ENCODE measurements around the gene GPRIN1.
"Not testable (repeated sequence)": the region's sequence is repeated elsewhere in the genome, so short reads cannot be mapped to it uniquely, and the experiment has no call there.

GPRIN1 gene

DNA sequence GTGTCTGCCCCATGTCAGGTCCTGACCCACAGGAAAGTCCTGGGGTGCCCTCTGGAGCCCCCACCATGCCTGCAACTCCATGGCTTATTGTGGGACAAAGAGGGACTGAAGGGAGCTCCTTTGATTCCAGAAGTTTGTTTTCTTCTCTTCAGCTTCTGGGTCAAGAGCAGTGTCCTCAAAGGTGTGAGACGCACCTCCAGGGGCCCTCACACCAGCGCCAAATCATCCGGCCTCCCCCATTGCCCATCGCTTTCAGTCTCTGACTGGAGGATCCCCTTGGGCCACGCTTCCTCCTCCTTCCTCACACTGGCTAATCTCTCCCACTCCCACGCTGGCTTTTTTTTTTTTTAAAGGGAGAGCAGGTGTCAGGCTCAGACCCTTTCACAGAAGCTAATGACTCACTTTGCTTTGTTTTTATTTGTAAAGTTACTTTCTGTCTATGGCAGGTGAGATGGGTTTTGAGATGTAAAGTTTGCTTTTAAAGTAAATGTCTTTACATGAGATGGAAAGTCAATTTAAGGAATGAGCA is 44.1 kb downstream of the GPRIN1 start:
- DNase-seq: no peak

DNA sequence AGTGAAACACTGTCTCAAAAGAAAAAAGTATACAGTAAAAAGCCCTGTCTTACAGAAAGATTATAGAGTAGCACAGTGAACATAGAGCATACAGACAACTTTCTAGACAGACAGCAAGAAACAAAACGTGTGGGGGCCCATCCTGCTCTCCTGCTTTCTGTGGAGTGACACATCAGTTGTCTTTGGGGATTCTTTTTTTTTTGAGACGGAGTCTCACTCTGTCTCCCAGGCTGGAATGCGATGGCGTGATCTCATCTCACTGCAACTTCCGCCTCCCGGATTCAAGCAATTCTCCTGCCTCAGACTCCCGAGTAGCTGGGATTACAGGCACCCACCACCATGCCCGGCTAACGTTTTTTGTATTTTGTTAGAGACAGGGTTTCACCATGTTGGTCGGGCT is 46.0 kb downstream of the GPRIN1 start:
- no peak for DNase-seq

DNA sequence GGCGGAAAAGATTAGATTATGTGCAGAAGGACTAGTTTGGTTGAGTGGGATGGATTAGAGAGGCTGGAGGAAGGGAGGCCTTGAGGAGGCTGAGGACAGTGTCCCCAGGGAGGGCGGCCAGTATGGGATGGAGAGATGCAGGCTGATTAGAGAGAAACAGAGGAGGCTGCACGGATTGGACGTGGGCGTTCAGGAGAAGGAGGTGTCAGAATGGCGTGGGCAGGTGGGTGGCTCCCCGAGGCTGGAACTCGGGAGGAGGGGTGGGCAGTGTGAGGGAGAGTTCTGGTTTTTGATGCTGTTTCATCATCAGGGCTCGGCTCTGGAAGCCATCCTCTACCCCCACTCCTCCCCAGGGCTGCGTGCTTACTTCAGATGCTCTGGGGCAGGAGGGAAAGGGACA is 47.8 kb downstream of the GPRIN1 start:
- DNase-seq: no peak

DNA sequence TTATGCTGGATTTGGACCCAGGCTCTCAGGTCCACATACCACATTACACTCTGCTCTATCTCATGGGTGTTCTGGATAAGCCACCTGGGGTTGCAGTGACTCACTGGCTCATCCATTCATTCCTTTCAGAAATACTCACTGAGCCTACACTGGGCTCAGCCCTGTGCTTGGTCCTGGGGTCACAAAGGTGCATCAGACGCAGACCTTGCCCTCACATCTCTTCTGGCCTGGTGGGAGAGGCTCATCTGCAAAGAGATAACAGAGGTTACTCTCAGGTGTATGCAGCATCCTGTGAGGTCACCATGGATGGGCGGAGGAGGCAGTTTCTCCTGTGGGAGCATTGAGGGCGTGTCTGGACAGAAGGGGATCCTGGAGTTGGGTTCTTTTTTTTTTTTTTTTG is 48.7 kb downstream of the GPRIN1 start:
- DNase-seq: no peak

DNA sequence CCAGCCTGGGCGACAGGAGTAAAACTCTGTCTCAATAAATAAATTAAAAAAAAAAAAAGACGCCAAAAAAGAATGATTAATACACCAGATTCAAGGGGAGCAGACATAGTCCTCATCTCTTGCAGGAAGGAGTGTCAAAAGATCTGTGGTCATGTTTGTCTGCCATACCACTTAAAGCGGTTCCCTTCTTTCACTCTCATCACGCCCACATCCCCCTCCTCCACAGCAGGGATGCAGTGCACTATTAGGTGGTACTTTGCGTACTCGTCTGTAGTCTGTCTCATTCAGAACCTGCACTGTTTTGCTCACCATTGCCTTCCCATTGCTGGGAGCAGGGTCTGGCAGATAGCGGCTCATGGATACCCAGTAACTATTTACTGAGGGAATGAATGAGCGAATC is 49.6 kb downstream of the GPRIN1 start:
- DNase-seq: no peak

DNA sequence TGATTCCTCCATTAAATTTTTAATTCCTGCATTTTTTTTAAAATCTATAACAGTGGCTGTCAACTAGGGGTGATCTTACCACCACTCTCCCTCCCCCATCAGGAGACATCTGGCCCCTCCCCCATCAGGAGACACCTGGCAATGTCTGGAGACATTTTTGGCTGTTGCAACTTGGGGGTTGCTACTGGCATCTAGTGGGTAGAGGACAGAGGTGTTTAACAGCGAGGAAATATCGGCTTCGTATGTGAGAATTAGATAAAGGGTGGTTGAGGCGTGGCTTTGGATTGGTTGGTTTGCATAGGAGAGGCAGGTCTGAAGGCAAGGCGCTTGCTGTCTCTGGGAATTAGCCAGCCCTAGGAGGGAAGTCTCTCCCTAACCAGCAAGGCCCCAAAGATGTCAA is 50.3 kb downstream of the GPRIN1 start:
- no peak for DNase-seq

DNA sequence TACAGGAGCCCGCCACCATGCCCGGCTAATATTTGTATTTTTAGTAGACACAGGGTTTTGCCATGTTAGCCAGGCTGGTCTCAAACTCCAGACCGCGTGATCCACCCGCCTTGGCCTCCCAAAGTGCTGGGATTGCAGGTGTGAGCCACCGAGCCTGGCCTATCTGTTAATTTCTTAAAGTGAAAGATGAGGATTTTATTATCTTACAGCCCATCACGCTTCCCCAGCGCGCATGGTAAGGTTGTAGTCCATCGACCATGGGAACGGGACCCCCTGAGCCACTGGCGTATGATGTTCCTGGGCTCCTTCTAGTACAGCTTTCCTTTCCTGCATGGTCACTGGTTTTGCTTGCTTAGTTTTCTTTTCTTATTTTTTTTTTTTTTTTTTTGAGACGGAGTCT is 52.1 kb downstream of the GPRIN1 start:
- no peak for DNase-seq

DNA sequence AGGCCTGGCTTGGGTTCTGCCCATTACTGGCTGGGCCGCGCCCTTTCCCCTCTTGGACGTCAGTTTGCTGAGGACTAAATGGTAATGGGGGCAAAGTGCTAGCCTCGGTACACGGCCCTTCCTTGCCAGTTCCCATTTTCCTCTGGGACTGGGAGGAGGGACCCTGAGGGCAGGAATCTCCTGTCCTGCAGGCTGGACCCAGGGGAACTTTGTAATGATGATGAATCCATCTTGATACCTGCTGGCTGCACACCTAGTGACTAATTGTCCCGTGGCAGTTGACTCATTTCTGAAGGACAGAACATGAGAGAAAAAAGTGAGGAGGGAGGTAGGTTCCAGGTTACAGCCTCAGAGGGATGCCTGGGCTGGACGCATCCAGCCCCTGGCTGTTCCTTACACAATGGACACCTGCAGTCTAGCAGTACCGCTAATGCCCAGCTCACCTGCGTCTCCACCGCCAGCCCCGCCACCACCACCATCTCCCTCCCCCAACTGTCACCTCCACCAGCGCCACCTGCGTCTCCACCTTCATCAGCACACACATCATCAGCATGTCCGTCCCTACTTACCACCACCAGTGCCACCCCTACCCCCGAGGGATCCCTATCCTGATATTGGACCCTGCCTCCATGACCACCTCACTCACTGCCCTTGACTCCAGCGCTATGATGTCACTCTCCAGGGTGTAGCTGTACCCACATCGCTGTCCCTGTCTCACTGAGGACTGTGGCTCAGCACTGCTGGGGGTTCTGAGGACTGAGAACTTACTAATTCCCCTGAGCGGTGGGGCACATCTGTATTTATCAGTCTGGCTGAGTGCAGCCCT is 56.5 kb downstream of the GPRIN1 start:
- no peak for DNase-seq

DNA sequence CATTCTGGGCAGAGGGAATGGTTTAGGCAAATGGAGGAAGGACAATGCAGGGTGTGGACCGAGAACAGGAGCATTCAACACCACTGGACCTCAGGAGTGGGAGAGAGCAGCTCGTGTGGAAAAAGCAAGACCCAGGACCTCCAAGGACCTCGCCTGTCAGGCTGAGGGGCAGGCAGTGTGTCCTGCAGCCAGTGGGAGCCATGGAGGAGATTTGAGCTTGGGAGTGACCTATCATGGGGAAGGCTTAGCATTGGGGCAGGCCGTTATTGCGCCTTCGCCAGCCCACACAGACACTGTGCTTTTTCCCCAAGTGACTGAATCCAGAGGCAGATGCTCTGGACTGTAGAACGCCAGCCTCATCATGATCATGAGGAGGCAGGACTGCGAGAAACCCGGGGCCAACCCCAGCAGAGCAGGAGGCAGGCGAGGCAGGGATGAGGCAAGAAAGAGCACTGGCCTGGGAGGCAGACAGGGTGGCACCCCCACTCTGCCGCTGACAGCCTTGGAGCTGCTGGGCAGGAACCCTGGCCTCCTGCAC is 57.6 kb downstream of the GPRIN1 start:
- DNase-seq: no peak

DNA sequence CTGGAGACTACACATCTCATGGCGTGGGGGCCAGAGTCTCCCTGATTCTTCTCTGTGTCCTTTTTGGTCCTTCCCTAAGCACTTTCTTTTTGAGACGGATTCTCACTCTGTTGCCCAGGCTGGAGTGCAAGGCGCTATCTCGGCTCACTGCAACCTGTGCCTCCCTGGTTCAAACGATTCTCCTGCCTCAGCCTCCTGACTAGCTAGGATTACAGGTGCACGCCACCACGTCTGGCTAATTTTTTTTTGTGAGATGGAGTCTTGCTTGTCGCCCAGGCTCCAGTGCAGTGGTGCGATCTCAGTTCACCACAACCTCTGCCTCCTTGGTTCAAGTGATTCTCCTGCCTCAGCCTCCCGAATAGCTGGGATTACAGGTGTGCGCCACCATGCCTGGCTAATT is 59.0 kb downstream of the GPRIN1 start:
- DNase-seq: not testable (repeated sequence)

DNA sequence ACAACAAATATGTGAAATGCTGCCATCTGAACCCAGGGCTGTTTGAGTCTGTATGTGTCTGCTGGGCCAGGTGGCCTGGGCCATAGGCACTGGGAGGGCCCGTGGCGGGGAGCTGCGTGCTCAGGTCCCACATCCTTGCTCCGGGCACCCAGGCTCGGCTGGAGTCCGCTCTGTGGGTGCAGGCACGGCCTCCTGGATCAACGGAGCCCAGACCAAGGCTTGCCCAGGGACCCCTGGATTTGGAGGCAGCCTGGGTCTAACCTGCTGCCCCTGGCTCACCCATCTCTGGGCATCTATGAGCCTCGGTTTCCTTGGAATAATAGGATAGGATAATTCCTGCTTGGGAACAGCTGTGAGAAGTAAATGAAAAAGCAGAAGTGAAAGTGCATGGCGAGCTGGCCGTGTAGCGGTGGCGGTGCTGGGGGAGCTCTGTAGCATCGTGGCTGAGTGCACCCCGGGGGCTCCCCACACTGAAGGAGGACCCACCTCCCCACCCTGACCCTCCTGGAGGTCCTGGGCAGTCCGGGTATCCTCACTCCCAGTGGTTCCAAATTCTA is 59.6 kb downstream of the GPRIN1 start:
- no peak for DNase-seq

DNA sequence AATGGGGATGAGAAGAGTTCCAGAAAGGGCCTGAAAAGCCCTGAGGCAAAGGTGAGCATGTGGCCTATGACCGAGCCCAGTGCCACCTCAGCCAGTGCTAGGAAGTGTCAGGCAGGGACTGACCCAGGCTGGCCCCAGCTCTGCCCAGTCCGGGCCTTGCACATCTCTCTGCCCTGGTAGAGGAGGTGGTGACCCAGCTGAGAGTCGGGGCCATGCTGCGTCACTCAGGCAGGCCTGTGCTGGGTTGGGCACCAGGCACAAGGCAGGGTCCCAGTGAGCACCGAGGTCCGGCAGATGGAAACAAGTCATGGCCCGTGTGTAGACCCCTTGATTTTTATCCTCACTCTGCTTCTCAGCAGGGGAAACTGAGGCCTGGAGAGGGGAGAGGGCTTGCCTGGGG is 60.1 kb downstream of the GPRIN1 start:
- no peak for DNase-seq

DNA sequence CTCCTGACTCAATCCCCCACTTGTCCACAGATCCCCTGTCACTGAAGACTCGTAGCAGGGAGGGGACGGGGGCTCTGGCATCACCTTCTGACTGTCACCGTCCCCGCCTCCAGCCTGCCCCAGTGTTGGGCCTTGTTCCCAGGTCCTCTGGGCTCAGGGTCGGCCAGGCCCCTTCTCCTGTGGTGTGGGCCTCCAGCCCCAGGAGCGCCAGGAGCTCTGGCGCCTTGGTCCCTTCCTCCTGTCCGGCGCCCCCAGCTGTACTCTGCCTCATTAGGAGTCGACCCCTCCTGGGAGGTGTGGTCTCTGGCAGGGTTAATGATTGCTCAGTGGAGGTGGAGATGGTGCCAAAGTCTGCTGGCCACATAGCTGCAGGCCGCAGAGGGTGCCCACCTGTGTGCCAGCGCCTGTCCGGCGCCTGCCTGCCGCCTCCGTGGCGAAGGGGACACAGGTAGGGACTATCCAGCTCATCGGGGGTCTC is 61.0 kb downstream of the GPRIN1 start, which contains the start of gene CDHR2:
CDHR2 (plus strand) TSS at position 376 of the 478 bp plus-strand sequence. CDS start 16,011 bp downstream, outside the sequence.
- no peak for DNase-seq

DNA sequence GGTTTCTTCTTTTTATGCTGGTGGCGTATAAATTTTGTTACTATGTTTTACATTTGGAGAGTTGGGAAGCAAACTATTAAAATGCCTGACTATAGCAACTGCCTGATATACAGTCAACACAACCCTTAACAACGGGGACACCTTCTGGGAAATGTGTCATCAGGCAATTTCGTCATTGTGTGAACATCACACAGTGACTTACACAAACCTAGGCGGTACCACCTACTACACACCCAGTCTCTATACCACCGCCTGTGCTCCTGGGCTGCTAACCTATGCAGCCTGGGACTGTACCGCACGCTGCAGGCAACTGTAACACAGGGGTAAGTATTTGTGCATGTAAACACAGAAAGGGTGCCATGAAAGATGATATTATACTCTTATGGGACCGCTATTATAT is 62.2 kb downstream of the GPRIN1 start:
- DNase-seq: no peak
